Caco-2 (cell line): ENCODE results near the gene NDUFAB1. TPM values are rescaled to one million over a fixed set of nuclear protein-coding genes. Genes with fewer than 3 reads are reported as not detected.
"Not testable (repeated sequence)": the region's sequence is repeated elsewhere in the genome, so short reads cannot be mapped to it uniquely, and the experiment has no call there.

ENCODE experiments used
- BruUV-seq: library from RNA; stranded (reverse); fragments of 400-500 nt; replicated peaks from 2 replicates; lab custom pipeline; 2021; lab: Mats Ljungman, UMichigan
- CTCF ChIA-PET: fragments of 300-600 bp; sonication (Branson Sonifier 250); formaldehyde crosslinking; loops from one replicate; lab custom pipeline; 2022; ENCODE audit warnings: antibody characterized with exemption; lab: Charles Lee
- POLR2A ChIA-PET: fragments of 300-600 bp; sonication (Branson Sonifier 250); formaldehyde crosslinking; loops from one replicate; lab custom pipeline; 2022; ENCODE audit warnings: antibody characterized with exemption; lab: Charles Lee
- DNase-seq, 2 experiments: peaks; one replicate each; pipeline versions ENCODE4 v3.0.0 to v3.0.0-alpha.2; 2020 to 2022
- H3K27me3 ChIP-seq: replicated peaks from 2 replicates; pipeline ENCODE4 v1.6.0; 2011; ENCODE audit warnings: low read length; ENCODE audit not compliant: control insufficient read depth, insufficient read depth
- H3K36me3 ChIP-seq: 2 replicates; pipeline ENCODE4 v1.5.1; 2011; ENCODE audit warnings: low read length; ENCODE audit not compliant: control insufficient read depth, insufficient read depth
- H3K4me1 ChIP-seq: fragments of 250-450 bp; sonication (Bioruptor Pico); 2 replicates; pipeline ENCODE4 v1.5.1; 2020; ENCODE audit warnings: mild to moderate bottlenecking
- H3K4me3 ChIP-seq: 2 replicates; pipeline ENCODE4 v1.5.1; 2011; ENCODE audit warnings: low read depth, mild to moderate bottlenecking, control low read depth, low read length
- H3K9me3 ChIP-seq: fragments of 250-450 bp; sonication (Bioruptor Pico); 2 replicates; pipeline ENCODE4 v1.5.1; 2020; ENCODE audit warnings: mild to moderate bottlenecking, moderate library complexity
- H3K27ac Mint-ChIP-seq: one replicate; pipeline ENCODE4 v1.8.0; 2022; ENCODE audit warnings: mixed read lengths; ENCODE audit not compliant: unreplicated experiment
- H3K27me3 Mint-ChIP-seq: one replicate; pipeline ENCODE4 v1.8.0; 2022; ENCODE audit warnings: mixed read lengths; ENCODE audit not compliant: insufficient read depth, unreplicated experiment
- H3K36me3 Mint-ChIP-seq: one replicate; pipeline ENCODE4 v1.8.0; 2022; ENCODE audit warnings: mild to moderate bottlenecking, mixed read lengths; ENCODE audit not compliant: insufficient read depth, unreplicated experiment
- H3K4me1 Mint-ChIP-seq: one replicate; pipeline ENCODE4 v1.8.0; 2022; ENCODE audit warnings: low read depth, mixed read lengths; ENCODE audit not compliant: unreplicated experiment
- H3K4me3 Mint-ChIP-seq: one replicate; pipeline ENCODE4 v1.8.0; 2022; ENCODE audit warnings: mild to moderate bottlenecking, moderate library complexity, mixed read lengths; ENCODE audit not compliant: unreplicated experiment
- H3K9me3 Mint-ChIP-seq: one replicate; pipeline ENCODE4 v1.8.0; 2022; ENCODE audit warnings: mixed read lengths; ENCODE audit not compliant: unreplicated experiment
- intact Hi-C: fragments of 100-400 bp; cut with micrococcal nuclease; formaldehyde crosslinking; loops from one replicate; pipeline ENCODE4 v1.10.0; 2022; ENCODE audit not compliant: unreplicated experiment
- total RNA-seq: library from RNA; stranded (reverse); gene quantifications from 2 replicates; pipeline ENCODE4 v1.2.3, GENCODE V29; 2022
- TF ChIP-seq, protein P1 (sequence below), 2 experiments: fragments of 200-600 bp in 1 of 2; IDR thresholded peaks; 1 replicate in 1 of 2; 2 replicates in 1 of 2; pipeline versions ENCODE4 v1.5.1 to v1.8.0; 2011 to 2022; ENCODE audit warnings: antibody characterized with exemption in 1 of 2, control low read depth in 1 of 2, inconsistent platforms in 1 of 2, low read depth in 1 of 2, low read length in 1 of 2, mild to moderate bottlenecking in 1 of 2, moderate library complexity in 1 of 2; ENCODE audit not compliant: insufficient read depth in 1 of 2, severe bottlenecking in 1 of 2, unreplicated experiment in 1 of 2

The NDUFAB1 gene
- total RNA-seq, 1 experiment from 2014 or later = 87.1 TPM

DNA sequence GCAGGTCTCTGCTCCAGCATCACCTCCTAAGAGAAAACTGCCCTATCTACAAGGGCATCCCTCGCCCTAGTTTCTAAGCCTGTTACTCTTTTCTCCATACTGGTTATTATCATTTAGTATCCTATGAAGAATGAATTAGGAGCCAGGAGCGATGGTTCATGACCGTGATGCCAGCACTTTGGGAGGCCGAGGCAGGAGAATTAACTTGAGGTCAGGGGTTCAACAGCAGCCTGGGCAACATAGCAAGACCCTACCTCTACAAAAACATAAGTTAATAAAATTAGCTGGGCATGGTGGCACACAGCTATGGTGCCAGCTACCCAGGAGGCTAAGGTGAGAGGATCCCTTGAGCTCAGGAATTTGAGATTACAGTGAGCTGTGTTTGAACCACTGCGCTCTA is 46.2 kb downstream of the NDUFAB1 start:
- Mint-ChIP-seq H3K4me1 (no peaks in the 10 kb centered on the region), H3K36me3 (peaks cover 44% of the 10 kb centered on the region), H3K4me3 (no peak overlapping the region), H3K27ac (no peak overlapping the region), H3K9me3 (no peaks in the 10 kb centered on the region), H3K27me3 (no peaks in the 10 kb centered on the region)
- Histone ChIP-seq H3K4me3 (no peak overlapping the region), H3K36me3 (peaks cover 4% of the 10 kb centered on the region), H3K4me1 (no peaks in the 10 kb centered on the region), H3K9me3 (no peaks in the 10 kb centered on the region), H3K27me3 (no peaks in the 10 kb centered on the region)
- BruUV-seq = no TSS peak
- intact Hi-C loops = no loop called here
- ChIA-PET CTCF (no interaction called here), POLR2A (interaction anchor here (0.7 kb wide), 1 partner anchor 50 kb away, joined by 11 read pairs; no protein-coding TSS in a partner anchor)
- TF ChIP-seq, protein P1, sequence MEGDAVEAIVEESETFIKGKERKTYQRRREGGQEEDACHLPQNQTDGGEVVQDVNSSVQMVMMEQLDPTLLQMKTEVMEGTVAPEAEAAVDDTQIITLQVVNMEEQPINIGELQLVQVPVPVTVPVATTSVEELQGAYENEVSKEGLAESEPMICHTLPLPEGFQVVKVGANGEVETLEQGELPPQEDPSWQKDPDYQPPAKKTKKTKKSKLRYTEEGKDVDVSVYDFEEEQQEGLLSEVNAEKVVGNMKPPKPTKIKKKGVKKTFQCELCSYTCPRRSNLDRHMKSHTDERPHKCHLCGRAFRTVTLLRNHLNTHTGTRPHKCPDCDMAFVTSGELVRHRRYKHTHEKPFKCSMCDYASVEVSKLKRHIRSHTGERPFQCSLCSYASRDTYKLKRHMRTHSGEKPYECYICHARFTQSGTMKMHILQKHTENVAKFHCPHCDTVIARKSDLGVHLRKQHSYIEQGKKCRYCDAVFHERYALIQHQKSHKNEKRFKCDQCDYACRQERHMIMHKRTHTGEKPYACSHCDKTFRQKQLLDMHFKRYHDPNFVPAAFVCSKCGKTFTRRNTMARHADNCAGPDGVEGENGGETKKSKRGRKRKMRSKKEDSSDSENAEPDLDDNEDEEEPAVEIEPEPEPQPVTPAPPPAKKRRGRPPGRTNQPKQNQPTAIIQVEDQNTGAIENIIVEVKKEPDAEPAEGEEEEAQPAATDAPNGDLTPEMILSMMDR (IDR thresholded peaks at IDR 0.05; ENCODE audit: insufficient read depth in 1 of 2, low read depth in 1 of 2, low read length in 1 of 2, severe bottlenecking in 1 of 2, unreplicated experiment in 1 of 2) = no peak
- no peak for DNase-seq

DNA sequence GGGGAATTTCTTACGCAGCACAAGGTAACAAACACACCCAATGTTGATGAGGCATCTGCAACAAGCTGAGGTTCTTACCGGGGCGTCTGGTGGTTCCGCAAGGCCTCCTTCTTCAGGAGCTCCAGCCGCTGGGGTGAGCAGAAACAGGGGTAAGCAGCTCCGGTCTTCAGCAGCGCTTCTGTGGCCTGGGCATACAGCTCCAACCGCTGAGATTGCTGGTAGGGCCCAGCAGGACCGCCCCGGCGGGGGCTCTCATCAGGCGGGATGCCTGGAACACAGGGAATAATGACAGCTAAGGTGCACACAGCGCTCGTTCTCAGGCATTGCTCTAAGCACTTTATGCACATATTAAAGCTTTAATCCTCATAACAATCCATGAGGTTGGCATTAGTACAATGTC is 51.7 kb downstream of the NDUFAB1 start:
- no peak for DNase-seq
- H3K27me3 ChIP-seq = no peaks in the 10 kb centered on the region
- H3K9me3 ChIP-seq = no peaks in the 10 kb centered on the region
- H3K36me3 ChIP-seq = no peaks in the 10 kb centered on the region
- H3K27me3 Mint-ChIP-seq = no peaks in the 10 kb centered on the region
- TF ChIP-seq, protein P1 (IDR thresholded peaks at IDR 0.05; ENCODE audit: insufficient read depth in 1 of 2, low read depth in 1 of 2, low read length in 1 of 2, severe bottlenecking in 1 of 2, unreplicated experiment in 1 of 2) = no peak
- ChIA-PET POLR2A (no interaction called here), CTCF (no interaction called here)
- H3K36me3 Mint-ChIP-seq = peaks cover 36% of the 10 kb centered on the region
- H3K9me3 Mint-ChIP-seq = no peaks in the 10 kb centered on the region
- H3K4me1 Mint-ChIP-seq = no peaks in the 10 kb centered on the region
- H3K4me3 ChIP-seq = no peak overlapping the region
- no peak overlapping the region for H3K4me3 Mint-ChIP-seq
- intact Hi-C loops = no loop called here
- no TSS peak for BruUV-seq
- no peak overlapping the region for H3K27ac Mint-ChIP-seq
- no peaks in the 10 kb centered on the region for H3K4me1 ChIP-seq

DNA sequence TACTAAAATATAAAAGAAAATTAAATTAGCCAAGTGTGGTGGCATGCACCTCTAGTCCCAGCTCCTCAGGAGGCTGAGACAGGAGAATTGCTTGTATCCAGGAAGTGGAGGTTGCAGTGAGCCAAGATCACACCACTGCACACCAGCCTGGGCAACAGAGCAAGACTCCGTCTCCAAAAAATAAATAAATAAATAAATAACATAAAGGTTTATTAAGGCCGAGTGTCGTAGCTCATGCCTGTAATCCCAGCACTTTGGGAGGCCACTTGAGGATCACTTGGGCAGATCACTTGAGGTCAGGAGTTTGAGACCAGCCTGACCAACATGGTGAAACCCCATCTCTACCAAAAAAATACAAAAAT is 55.3 kb downstream of the NDUFAB1 start:
- H3K27me3 ChIP-seq, DNase-seq, H3K4me3 Mint-ChIP-seq, H3K4me3 ChIP-seq, H3K27me3 Mint-ChIP-seq, BruUV-seq, intact Hi-C loops, H3K9me3 ChIP-seq, H3K27ac Mint-ChIP-seq, H3K36me3 ChIP-seq, H3K9me3 Mint-ChIP-seq, H3K4me1 Mint-ChIP-seq, H3K4me1 ChIP-seq, CTCF ChIA-PET: not testable (repeated sequence)
- H3K36me3 Mint-ChIP-seq = peaks cover 21% of the 10 kb centered on the region
- POLR2A ChIA-PET = interaction anchor here (1.0 kb wide), 1 partner anchor 17 kb away, joined by 6 read pairs; the partner anchor contains the start of genes EARS2 and UBFD1
